H1 (cell line): ENCODE measurements around the gene ASPDH. TPM values are rescaled to one million over a fixed set of nuclear protein-coding genes. Genes with fewer than 3 reads are reported as not detected.

Source experiments
- CTCF ChIA-PET: fragments of 300-600 bp; sonication (Branson Sonifier 250); formaldehyde crosslinking; loops from one replicate; lab custom pipeline; 2021; ENCODE audit not compliant: partially characterized antibody; lab: Charles Lee
- POLR2A ChIA-PET: fragments of 300-600 bp; sonication (Branson Sonifier 250); formaldehyde crosslinking; loops from one replicate; lab custom pipeline; 2021; ENCODE audit warnings: inconsistent platforms; ENCODE audit not compliant: partially characterized antibody; lab: Charles Lee
- DNase-seq, 2 experiments: peaks; one replicate each; pipeline versions ENCODE4 v3.0.0 to v3.0.0-alpha.2; 2010 to 2022; ENCODE audit warnings: low spot score in 2 of 2, low read depth in 1 of 2, mixed read lengths in 1 of 2
- FAIRE-seq: peaks from 2 replicates; lab custom pipeline; 2011; peaks lifted over from hg19 to GRCh38; lab: Jason Lieb, UNC
- H2AFZ ChIP-seq: 2 replicates; pipeline ENCODE4 v1.8.1; 2012; ENCODE audit warnings: low read length, inconsistent platforms
- H2AK5ac ChIP-seq: 2 replicates; pipeline ENCODE4 v1.6.1; 2013; ENCODE audit warnings: low read depth, low read length
- H2BK120ac ChIP-seq: replicated peaks from 2 replicates; pipeline ENCODE3; 2013; ENCODE audit warnings: low read depth, low read length, inconsistent platforms
- H2BK12ac ChIP-seq: 2 replicates; pipeline ENCODE4 v1.6.1; 2013; ENCODE audit warnings: low read depth, low read length
- H2BK15ac ChIP-seq: 2 replicates; pipeline ENCODE4 v1.6.1; 2013; ENCODE audit warnings: low read length
- H2BK20ac ChIP-seq: 2 replicates; pipeline ENCODE4 v1.6.1; 2013; ENCODE audit warnings: low read length
- H2BK5ac ChIP-seq: 2 replicates; pipeline ENCODE4 v1.6.1; 2013; ENCODE audit warnings: low read depth, low read length
- H3K14ac ChIP-seq: 2 replicates; pipeline ENCODE4 v1.6.1; 2013; ENCODE audit warnings: inconsistent platforms; ENCODE audit not compliant: insufficient read length
- H3K18ac ChIP-seq: 2 replicates; pipeline ENCODE4 v1.6.1; 2013; ENCODE audit warnings: low read length; ENCODE audit errors: extremely low read depth
- H3K23ac ChIP-seq: 2 replicates; pipeline ENCODE4 v1.6.1; 2013; ENCODE audit warnings: inconsistent platforms; ENCODE audit not compliant: insufficient read length
- H3K23me2 ChIP-seq: 2 replicates; pipeline ENCODE4 v1.6.1; 2013; ENCODE audit warnings: low read depth, low read length
- H3K27ac ChIP-seq: 2 replicates; pipeline ENCODE4 v1.6.1; 2011; ENCODE audit warnings: low read depth, low read length, inconsistent platforms
- H3K27me3 ChIP-seq, 4 experiments: replicated peaks in 1 of 4; 1 replicate in 1 of 4; 2 replicates in 3 of 4; pipeline versions ENCODE4 v1.6.1 to v1.8.1; 2011 to 2013; ENCODE audit warnings: low read length in 3 of 4, mild to moderate bottlenecking in 3 of 4, inconsistent platforms in 2 of 4, mixed read lengths in 2 of 4, moderate library complexity in 1 of 4; ENCODE audit not compliant: control insufficient read depth in 3 of 4, insufficient read depth in 3 of 4; ENCODE audit errors: extremely low read depth in 1 of 4
- H3K36me3 ChIP-seq, 4 experiments: 2 replicates each; pipeline versions ENCODE4 v1.6.1 to v1.8.1; 2011 to 2013; ENCODE audit warnings: mild to moderate bottlenecking in 4 of 4, low read length in 3 of 4, moderate library complexity in 2 of 4, control low read depth in 1 of 4, inconsistent platforms in 1 of 4; ENCODE audit not compliant: insufficient read depth in 4 of 4, control insufficient read depth in 2 of 4
- H3K4ac ChIP-seq: replicated peaks from 2 replicates; pipeline ENCODE3; 2013; ENCODE audit warnings: low read length, low read depth, mixed read lengths, inconsistent platforms; ENCODE audit not compliant: insufficient read length
- H3K4me1 ChIP-seq, 4 experiments: replicated peaks in 1 of 4; 1 replicate in 1 of 4; 2 replicates in 3 of 4; pipeline versions ENCODE4 v1.6.1 to v1.8.1; 2011 to 2013; ENCODE audit warnings: low read length in 3 of 4, inconsistent platforms in 2 of 4, mixed read lengths in 1 of 4; ENCODE audit not compliant: insufficient read depth in 4 of 4, control insufficient read depth in 3 of 4
- H3K4me2 ChIP-seq, 2 experiments: 2 replicates each; pipeline versions ENCODE4 v1.6.1 to v1.8.1; 2011 to 2013; ENCODE audit warnings: low read depth in 2 of 2, low read length in 2 of 2, control low read depth in 1 of 2, inconsistent platforms in 1 of 2, mild to moderate bottlenecking in 1 of 2; ENCODE audit not compliant: insufficient read depth in 1 of 2
- H3K4me3 ChIP-seq, 4 experiments: fragments of 200-600, 300-600 bp in 1 of 4; sonication (generic), shearing (Covaris generic), sonication (Bioruptor Twin) in 1 of 4; 2 replicates each; pipeline versions ENCODE4 v1.5.1 to v1.8.1; 2011 to 2016; ENCODE audit warnings: low read length in 4 of 4, low read depth in 3 of 4, control low read depth in 2 of 4, inconsistent platforms in 2 of 4, mild to moderate bottlenecking in 2 of 4, mixed read lengths in 1 of 4, moderate library complexity in 1 of 4; ENCODE audit not compliant: insufficient read depth in 2 of 4; ENCODE audit errors: extremely low read depth in 1 of 4
- H3K56ac ChIP-seq: replicated peaks from 2 replicates; pipeline ENCODE3; 2013; ENCODE audit warnings: low read depth, mild to moderate bottlenecking, mixed read lengths, low read length, inconsistent platforms; ENCODE audit not compliant: insufficient read length
- H3K79me1 ChIP-seq: 2 replicates; pipeline ENCODE4 v1.6.1; 2013; ENCODE audit warnings: low read depth, low read length, control low read depth
- H3K79me2 ChIP-seq, 2 experiments: 2 replicates each; pipeline versions ENCODE4 v1.6.1 to v1.8.1; 2012 to 2013; ENCODE audit warnings: low read length in 2 of 2, mild to moderate bottlenecking in 2 of 2, inconsistent platforms in 1 of 2; ENCODE audit not compliant: insufficient read depth in 2 of 2, control insufficient read depth in 1 of 2
- H3K9ac ChIP-seq, 4 experiments: replicated peaks in 1 of 4; 1 replicate in 1 of 4; 2 replicates in 3 of 4; pipeline versions ENCODE4 v1.6.1 to v1.8.1; 2011 to 2013; ENCODE audit warnings: low read depth in 3 of 4, low read length in 3 of 4, control low read depth in 2 of 4, mild to moderate bottlenecking in 2 of 4, moderate library complexity in 2 of 4, inconsistent platforms in 1 of 4; ENCODE audit errors: extremely low read depth in 1 of 4
- H3K9me3 ChIP-seq, 2 experiments: 2 replicates each; pipeline versions ENCODE4 v1.6.1 to v1.8.1; 2012 to 2013; ENCODE audit warnings: mild to moderate bottlenecking in 2 of 2, moderate library complexity in 2 of 2, control low read depth in 1 of 2, inconsistent platforms in 1 of 2, low read depth in 1 of 2, low read length in 1 of 2, mixed read lengths in 1 of 2; ENCODE audit not compliant: insufficient read depth in 2 of 2
- H4K20me1 ChIP-seq, 2 experiments: replicated peaks in 1 of 2; 2 replicates each; pipeline versions ENCODE3 to v1.8.1; 2011 to 2013; ENCODE audit warnings: inconsistent platforms in 2 of 2, low read length in 2 of 2, mild to moderate bottlenecking in 1 of 2; ENCODE audit not compliant: insufficient read depth in 2 of 2, control insufficient read depth in 1 of 2
- H4K5ac ChIP-seq: 2 replicates; pipeline ENCODE4 v1.6.1; 2013; ENCODE audit warnings: low read length, low read depth, mixed read lengths, inconsistent platforms; ENCODE audit not compliant: insufficient read length
- H4K8ac ChIP-seq: 2 replicates; pipeline ENCODE4 v1.8.0; 2013; ENCODE audit warnings: mild to moderate bottlenecking, moderate library complexity, low read length, inconsistent platforms; ENCODE audit not compliant: insufficient read depth; ENCODE audit errors: extremely low read depth
- H4K91ac ChIP-seq: replicated peaks from 2 replicates; pipeline ENCODE3; 2013; ENCODE audit warnings: low read length, mixed read lengths, inconsistent platforms; ENCODE audit not compliant: insufficient read length
- CBX8 ChIP-seq: fragments of 300-800, 300-1000 bp; sonication (generic); IDR thresholded peaks from 2 replicates; pipeline ENCODE4 v1.7.1; 2016; ENCODE audit warnings: low read depth, low read length, borderline replicate concordance
- CEBPB ChIP-seq: IDR thresholded peaks from 2 replicates; pipeline ENCODE4 v1.6.1; 2012; ENCODE audit warnings: low read depth, low read length
- CHD1 ChIP-seq: IDR thresholded peaks from 2 replicates; pipeline ENCODE4 v1.6.1; 2012; ENCODE audit warnings: low read depth, low read length, improper control_type of control experiment
- EP300 ChIP-seq, 2 experiments: IDR thresholded peaks; 1 replicate in 1 of 2; 2 replicates in 1 of 2; pipeline ENCODE4 v1.6.1; 2011 to 2012; ENCODE audit warnings: low read depth in 2 of 2, low read length in 2 of 2, mild to moderate bottlenecking in 2 of 2, borderline replicate concordance in 1 of 2, inconsistent platforms in 1 of 2, moderate library complexity in 1 of 2
- GABPA ChIP-seq: IDR thresholded peaks from 2 replicates; pipeline ENCODE4 v1.6.1; 2011; ENCODE audit warnings: mild to moderate bottlenecking, low read length, moderate library complexity, borderline replicate concordance; ENCODE audit not compliant: insufficient read depth
- MAFK ChIP-seq: IDR thresholded peaks from 2 replicates; pipeline ENCODE4 v1.6.1; 2012; ENCODE audit warnings: low read depth, mild to moderate bottlenecking, improper control_type of control experiment, low read length
- PHF8 ChIP-seq: fragments of 200-600 bp; sonication (generic); conservative IDR thresholded peaks from 2 replicates; pipeline ENCODE4 v1.7.1; 2012; ENCODE audit warnings: low read depth, mild to moderate bottlenecking, inconsistent platforms, low read length, moderate library complexity
- POLR2AphosphoS5 ChIP-seq: IDR thresholded peaks from 2 replicates; pipeline ENCODE4 v1.6.1; 2011; ENCODE audit warnings: low read depth, low read length
- SAP30 ChIP-seq: fragments of 300-600 bp; sonication (generic); IDR thresholded peaks from 2 replicates; pipeline ENCODE4 v1.7.1; 2012; ENCODE audit warnings: low read length, moderate library complexity, mild to moderate bottlenecking, inconsistent platforms; ENCODE audit not compliant: insufficient read depth, insufficient replicate concordance
- TCF12 ChIP-seq: IDR thresholded peaks from 2 replicates; pipeline ENCODE4 v1.6.1; 2011; ENCODE audit warnings: low read depth, mild to moderate bottlenecking, low read length
- YY1 ChIP-seq: IDR thresholded peaks from 2 replicates; pipeline ENCODE4 v1.6.1; 2011; ENCODE audit warnings: low read depth, mild to moderate bottlenecking, low read length
- WGBS, 2 experiments: shearing (Covaris generic) in 1 of 2; methylation state at CpG; one replicate each; pipeline versions ENCODE4 v1.1.6 to v1.1.7; 2013 to 2015; ENCODE audit warnings: low lambda C conversion rate in 2 of 2, mixed read lengths in 2 of 2, inconsistent platforms in 1 of 2, low coverage in 1 of 2, missing lambda C conversion rate in 1 of 2; ENCODE audit not compliant: insufficient replicate concordance in 2 of 2, insufficient coverage in 1 of 2, insufficient read length in 1 of 2; ENCODE audit errors: extremely low coverage in 1 of 2, missing lambda C conversion rate in 1 of 2; 5-methylcytosine and 5-hydroxymethylcytosine counted together
- polyA plus RNA-seq, 7 experiments: library from polyadenylated mRNA; depleted of rRNA in 3 of 7; stranded (reverse) in 5 of 7; unstranded in 2 of 7; fragments of >200 nt in 5 of 7; fragments of 200-250 nt in 2 of 7; gene quantifications; 1 replicate in 5 of 7; 2 replicates in 1 of 7; 4 replicates in 1 of 7; pipeline versions ENCODE4 v1.2.1 to v1.2.3, GENCODE V29; 2011 to 2013; ENCODE audit warnings: missing spikeins in 2 of 7, mixed read lengths in 2 of 7
- total RNA-seq: library from RNA; stranded (reverse); fragmentation: NEBNext Ultra II Directional; extraction: Animal tissue kit (Norgen Biotek cat#: 25700); gene quantifications from 2 replicates; pipeline ENCODE4 v1.2.1, GENCODE V29; 2021
- TF ChIP-seq, protein P1 (sequence below): IDR thresholded peaks from 2 replicates; pipeline ENCODE4 v1.6.1; 2012; ENCODE audit warnings: inconsistent platforms

The ASPDH gene
- total and polyA plus RNA-seq, 2 of the 8 experiments (the other 6 are each of a cell fraction or from before 2014, with no cell fraction given) = not detected

DNA sequence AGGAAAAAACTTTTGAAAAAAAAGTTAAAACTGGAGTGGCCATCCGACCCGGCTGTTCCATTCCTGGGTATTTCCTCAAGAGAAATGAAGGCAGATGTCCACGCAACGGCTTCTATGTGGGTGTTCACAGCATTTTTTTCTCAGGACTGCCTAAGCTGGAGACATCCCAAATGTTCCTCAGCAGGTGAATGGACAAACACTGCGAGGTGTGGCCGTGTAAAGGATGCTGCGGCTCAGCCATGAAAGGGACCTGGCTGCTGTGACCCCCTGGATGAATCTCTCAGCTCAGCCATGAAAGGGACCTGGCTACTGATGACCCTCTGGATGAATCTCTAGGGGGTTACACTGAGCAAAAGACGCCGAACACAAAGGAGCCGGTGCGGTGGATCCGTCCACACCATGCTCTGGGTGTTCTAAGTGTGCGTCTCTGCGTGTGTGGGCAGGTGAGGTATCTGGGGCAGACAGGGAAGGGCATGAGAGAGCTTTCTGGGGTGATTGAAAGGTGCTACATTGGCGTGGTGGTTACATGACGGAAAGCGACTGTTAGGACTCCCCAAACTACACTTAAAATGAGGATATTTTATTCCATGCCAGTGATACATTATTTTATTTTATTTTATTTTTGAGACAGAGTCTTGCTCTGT, 7.2 kb upstream of the ASPDH start:
- DNase-seq = no peak
- no peak for TF ChIP-seq GABPA
- TF ChIP-seq PHF8 = no peak
- TF ChIP-seq POLR2AphosphoS5 = no peak
- TF ChIP-seq, protein P1, sequence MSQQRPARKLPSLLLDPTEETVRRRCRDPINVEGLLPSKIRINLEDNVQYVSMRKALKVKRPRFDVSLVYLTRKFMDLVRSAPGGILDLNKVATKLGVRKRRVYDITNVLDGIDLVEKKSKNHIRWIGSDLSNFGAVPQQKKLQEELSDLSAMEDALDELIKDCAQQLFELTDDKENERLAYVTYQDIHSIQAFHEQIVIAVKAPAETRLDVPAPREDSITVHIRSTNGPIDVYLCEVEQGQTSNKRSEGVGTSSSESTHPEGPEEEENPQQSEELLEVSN = no peak
- TF ChIP-seq EP300 (IDR thresholded peaks at IDR 0.05; ENCODE audit: borderline replicate concordance in 1 of 2, low read depth in 2 of 2, low read length in 2 of 2) = no peak
- TF ChIP-seq YY1 = no peak
- TF ChIP-seq TCF12 = no peak
- no peak for TF ChIP-seq MAFK
- TF ChIP-seq CHD1 = no peak
- no peak for TF ChIP-seq SAP30
- TF ChIP-seq CEBPB = no peak
- no peak for TF ChIP-seq CBX8

More for the DNA sequence above, 7.2 kb upstream of the ASPDH start:
- Histone ChIP-seq H2BK120ac (no peak overlapping the region), H3K4me1 (no peaks in the 10 kb centered on the region; a peak in 1 of 7 replicates), H3K9me3 (no peaks in the 10 kb centered on the region; a peak in 1 of 4 replicates), H2BK12ac (no peak overlapping the region), H3K4me3 (no peak overlapping the region), H2BK20ac (no peak overlapping the region), H3K23me2 (no peaks in the 10 kb centered on the region), H2BK15ac (no peak overlapping the region), H3K36me3 (peaks cover 0 to 19% (median 0%) of the 10 kb centered on the region in 4 experiments; a peak in 2 of 8 replicates), H3K4me2 (no peak overlapping the region), H4K5ac (no peak overlapping the region), H3K23ac (no peak overlapping the region), H3K27ac (no peak overlapping the region), H4K20me1 (peaks cover 0 to 6% of the 10 kb centered on the region in 2 experiments), H3K18ac (no peak overlapping the region), H4K91ac (no peak overlapping the region), H3K9ac (no peak overlapping the region), H3K56ac (no peak overlapping the region), H3K79me2 (no peaks in the 10 kb centered on the region), H4K8ac (no peak overlapping the region), H3K14ac (no peak overlapping the region), H3K79me1 (no peaks in the 10 kb centered on the region), H2AFZ (no peak overlapping the region), H3K4ac (no peak overlapping the region), H2BK5ac (no peak overlapping the region), H2AK5ac (no peak overlapping the region), H3K27me3 (no peaks in the 10 kb centered on the region; a peak in 1 of 7 replicates)
- no peak for FAIRE-seq
- POLR2A ChIA-PET = no interaction called here
- CTCF ChIA-PET = interaction anchor here (3.9 to 19.3 kb wide), 2 partner anchors 17 to 35 kb away, joined by 13 to 206 read pairs; no protein-coding TSS in a partner anchor
- 92% methylated on average over 17 of the region's 17 CpGs; no CpG with 5 or more reads in 1 of the 2 experiments for WGBS, 2 experiments
